DOHH2 (cell line): ENCODE results near the gene MAGI1.

Source experiments
- EZH2phosphoT487 ChIP-seq: fragments of 200-600 bp; sonication (generic); IDR thresholded peaks from 2 replicates; pipeline ENCODE4 v1.6.1; 2017; ENCODE audit warnings: borderline replicate concordance, mild to moderate bottlenecking, antibody characterized with exemption, low read length, moderate library complexity, mixed read lengths
- TF ChIP-seq, protein P1 (sequence below): fragments of 200-600 bp; sonication (generic); IDR thresholded peaks from one replicate; pipeline ENCODE4 v1.5.1; 2014; ENCODE audit warnings: antibody characterized with exemption, mild to moderate bottlenecking, low read depth, low read length; ENCODE audit not compliant: poor library complexity, severe bottlenecking

DNA sequence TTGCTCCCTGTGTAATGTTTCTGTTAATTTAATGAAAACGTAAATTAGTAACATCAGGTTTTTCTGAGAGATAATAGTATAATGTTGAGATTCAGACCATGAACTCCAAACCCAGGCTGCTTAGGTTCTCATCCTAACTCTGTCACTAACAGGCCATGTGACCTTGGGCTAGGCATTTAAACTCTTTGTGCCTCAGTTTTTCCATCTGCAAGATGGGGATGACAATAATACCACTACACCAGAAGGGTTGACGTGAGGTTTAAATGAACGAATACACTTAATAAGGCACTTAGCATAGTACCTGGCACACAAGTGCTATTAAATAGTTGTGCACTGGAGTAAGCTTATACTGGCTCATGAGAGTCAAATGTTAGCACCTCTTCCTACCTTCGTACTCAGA is 370.8 kb downstream of the MAGI1 start:
- TF ChIP-seq, protein P1, sequence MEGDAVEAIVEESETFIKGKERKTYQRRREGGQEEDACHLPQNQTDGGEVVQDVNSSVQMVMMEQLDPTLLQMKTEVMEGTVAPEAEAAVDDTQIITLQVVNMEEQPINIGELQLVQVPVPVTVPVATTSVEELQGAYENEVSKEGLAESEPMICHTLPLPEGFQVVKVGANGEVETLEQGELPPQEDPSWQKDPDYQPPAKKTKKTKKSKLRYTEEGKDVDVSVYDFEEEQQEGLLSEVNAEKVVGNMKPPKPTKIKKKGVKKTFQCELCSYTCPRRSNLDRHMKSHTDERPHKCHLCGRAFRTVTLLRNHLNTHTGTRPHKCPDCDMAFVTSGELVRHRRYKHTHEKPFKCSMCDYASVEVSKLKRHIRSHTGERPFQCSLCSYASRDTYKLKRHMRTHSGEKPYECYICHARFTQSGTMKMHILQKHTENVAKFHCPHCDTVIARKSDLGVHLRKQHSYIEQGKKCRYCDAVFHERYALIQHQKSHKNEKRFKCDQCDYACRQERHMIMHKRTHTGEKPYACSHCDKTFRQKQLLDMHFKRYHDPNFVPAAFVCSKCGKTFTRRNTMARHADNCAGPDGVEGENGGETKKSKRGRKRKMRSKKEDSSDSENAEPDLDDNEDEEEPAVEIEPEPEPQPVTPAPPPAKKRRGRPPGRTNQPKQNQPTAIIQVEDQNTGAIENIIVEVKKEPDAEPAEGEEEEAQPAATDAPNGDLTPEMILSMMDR: no peak
- no peak for TF ChIP-seq EZH2phosphoT487
